Measurements from ENCODE around the gene OR52W1. TPM values are rescaled to one million over a fixed set of nuclear protein-coding genes. Genes with fewer than 3 reads are reported as not detected.

OR52W1 gene
- total RNA-seq, 3 donors from 2014 or later (not counting 1 experiment from before 2014, with no cell fraction given) = not detected

GRCh38 chr11:6228520-6228919 is 29.5 kb downstream of the OR52W1 start:
- Mint-ChIP-seq H3K4me1 (peaks cover 80 to 87% of the 10 kb centered on the region in 2 donors), H3K36me3 (no peaks in the 10 kb centered on the region), H3K27me3 (ENCODE audit: low read depth in 2 of 2) (no peaks in the 10 kb centered on the region), H3K27ac (peak overlapping the region; percentile 77 to 89), H3K4me3 (peak overlapping the region; percentile 89), H3K9me3 (peaks cover 0 to 2% of the 10 kb centered on the region in 2 donors)
- Histone ChIP-seq H3K9me3 (ENCODE audit: control insufficient read depth, insufficient read depth, low read length) (no peaks in the 10 kb centered on the region), H3K4me1 (ENCODE audit: control insufficient read depth, insufficient read depth, low read length) (peaks cover 31% of the 10 kb centered on the region), H3K27ac (ENCODE audit: low read length) (peak overlapping the region; percentile 70), H3K4me3 (ENCODE audit: low read length) (no peak overlapping the region), H3K27me3 (ENCODE audit: control insufficient read depth, insufficient read depth, low read length) (no peaks in the 10 kb centered on the region), H3K36me3 (ENCODE audit: control insufficient read depth, insufficient read depth, low read length) (peaks cover 7% of the 10 kb centered on the region)
- DNase-seq (peak in 1 of 2 donors; percentile 46), ATAC-seq (peak; percentile 83 to 90 (median 83))
- WGBS (ENCODE audit: insufficient coverage) = 37% methylated on average over 2 of the region's 3 CpGs
- intact Hi-C loops (cut with micrococcal nuclease) = loop anchor here (1.0 kb wide), 1 partner anchor 27 kb away; no protein-coding TSS in a partner anchor
- TF ChIP-seq CTCF (IDR thresholded peaks at IDR 0.05) = no peak

- Mint-ChIP-seq H3K36me3 (no peaks in the 10 kb centered on the region), H3K4me3 (peak overlapping the region; percentile 89), H3K9me3 (peaks cover 0 to 2% of the 10 kb centered on the region in 2 donors), H3K4me1 (peaks cover 90 to 97% of the 10 kb centered on the region in 2 donors), H3K27ac (peak overlapping the region; percentile 77 to 89), H3K27me3 (ENCODE audit: low read depth in 2 of 2) (no peaks in the 10 kb centered on the region)
- H3K27ac ChIP-seq (ENCODE audit: low read length) = peak overlapping the region; percentile 70
- H3K4me3 ChIP-seq (ENCODE audit: low read length) = no peak overlapping the region
- no peak for TF ChIP-seq CTCF (IDR thresholded peaks at IDR 0.05)
- DNase-seq = peak in 1 of 2 donors; percentile 57
- H3K36me3 ChIP-seq (ENCODE audit: control insufficient read depth, insufficient read depth, low read length) = no peaks in the 10 kb centered on the region
- 0% methylated on average over 2 of the region's 2 CpGs for WGBS (ENCODE audit: insufficient coverage)
- peaks cover 40% of the 10 kb centered on the region for H3K4me1 ChIP-seq (ENCODE audit: control insufficient read depth, insufficient read depth, low read length)
- ATAC-seq = no peak
- no peaks in the 10 kb centered on the region for H3K9me3 ChIP-seq (ENCODE audit: control insufficient read depth, insufficient read depth, low read length)
- intact Hi-C loops (cut with micrococcal nuclease) = loop anchor here (10.0 kb wide), 1 partner anchor 545 kb away; the partner anchor contains the start of genes TRIM22 and TRIM5
- H3K27me3 ChIP-seq (ENCODE audit: control insufficient read depth, insufficient read depth, low read length) = no peaks in the 10 kb centered on the region
Measured at GRCh38 chr11:6229911-6230310, 30.9 kb downstream of the OR52W1 start.

- no peaks in the 10 kb centered on the region for H3K36me3 ChIP-seq (ENCODE audit: control insufficient read depth, insufficient read depth, low read length)
- no peak for ATAC-seq
- intact Hi-C loops (cut with micrococcal nuclease) = loop anchor here (10.0 kb wide), 1 partner anchor 548 kb away; the partner anchor contains the start of genes TRIM22 and TRIM5
- no peak overlapping the region for H3K4me3 ChIP-seq (ENCODE audit: low read length)
- Mint-ChIP-seq H3K4me1 (peaks cover 67 to 73% of the 10 kb centered on the region in 2 donors), H3K36me3 (no peaks in the 10 kb centered on the region), H3K27me3 (ENCODE audit: low read depth in 2 of 2) (no peaks in the 10 kb centered on the region), H3K27ac (peak overlapping the region; percentile 89 to 98), H3K4me3 (peak overlapping the region; percentile 66), H3K9me3 (no peaks in the 10 kb centered on the region)
- H3K27ac ChIP-seq (ENCODE audit: low read length) = no peak overlapping the region
- DNase-seq = peak in 1 of 2 donors; percentile 22
- peaks cover 41% of the 10 kb centered on the region for H3K4me1 ChIP-seq (ENCODE audit: control insufficient read depth, insufficient read depth, low read length)
- no peaks in the 10 kb centered on the region for H3K9me3 ChIP-seq (ENCODE audit: control insufficient read depth, insufficient read depth, low read length)
- TF ChIP-seq CTCF (IDR thresholded peaks at IDR 0.05) = no peak
- H3K27me3 ChIP-seq (ENCODE audit: control insufficient read depth, insufficient read depth, low read length) = no peaks in the 10 kb centered on the region
Measured at GRCh38 chr11:6232899-6233298, 33.9 kb downstream of the OR52W1 start.

- peaks cover 31% of the 10 kb centered on the region for H3K4me1 ChIP-seq (ENCODE audit: control insufficient read depth, insufficient read depth, low read length)
- Mint-ChIP-seq H3K4me3 (peak overlapping the region; percentile 98), H3K36me3 (no peaks in the 10 kb centered on the region), H3K27ac (peak overlapping the region; percentile 89 to 98), H3K27me3 (ENCODE audit: low read depth in 2 of 2) (no peaks in the 10 kb centered on the region), H3K9me3 (no peaks in the 10 kb centered on the region), H3K4me1 (peaks cover 56 to 63% of the 10 kb centered on the region in 2 donors)
- no peaks in the 10 kb centered on the region for H3K27me3 ChIP-seq (ENCODE audit: control insufficient read depth, insufficient read depth, low read length)
- 3% methylated on average over 10 of the region's 10 CpGs for WGBS (ENCODE audit: insufficient coverage)
- ATAC-seq (no peak), DNase-seq (no peak)
- TF ChIP-seq CTCF (IDR thresholded peaks at IDR 0.05) = no peak
- H3K9me3 ChIP-seq (ENCODE audit: control insufficient read depth, insufficient read depth, low read length) = no peaks in the 10 kb centered on the region
- intact Hi-C loops (cut with micrococcal nuclease) = loop anchor here (1.0 to 10.0 kb wide), 4 partner anchors 33 to 549 kb away; partner anchors contain the start of genes ARFIP2, SMPD1, TIMM10B and TRIM22
- H3K27ac ChIP-seq (ENCODE audit: low read length) = peak overlapping the region; percentile 91
- H3K4me3 ChIP-seq (ENCODE audit: low read length) = peak overlapping the region; percentile 98
- H3K36me3 ChIP-seq (ENCODE audit: control insufficient read depth, insufficient read depth, low read length) = no peaks in the 10 kb centered on the region
Measured at GRCh38 chr11:6233984-6234386, 35.0 kb downstream of the OR52W1 start.

All from natural killer cell (primary cell).